ENCODE results near the gene LNPK.

- no peak for TF ChIP-seq CTCF (IDR thresholded peaks at IDR 0.05)
- no peak for TF ChIP-seq POLR2A (IDR thresholded peaks at IDR 0.05)
These were observed 53.9 kb downstream of the LNPK start for GRCh38 chr2:175948191-175948590.

All from testis (tissue), 2 donors.